Hepatocyte (in vitro differentiated cells): ENCODE measurements around the gene HMGN5. TPM values are rescaled to one million over a fixed set of nuclear protein-coding genes. Genes with fewer than 3 reads are reported as not detected.

Experiments used
- DNase-seq: peaks from one replicate; pipeline ENCODE4 v3.0.0-alpha.2; 2016; ENCODE audit warnings: low spot score
- H2AFZ ChIP-seq: fragments of 200-600 bp; sonication (generic); 2 replicates; pipeline ENCODE4 v1.6.0; 2016; ENCODE audit warnings: antibody characterized with exemption, mild to moderate bottlenecking
- H3K27ac ChIP-seq: fragments of 200-600 bp; sonication (generic); 2 replicates; pipeline ENCODE4 v1.5.1; 2016; ENCODE audit warnings: mild to moderate bottlenecking
- H3K27me3 ChIP-seq: fragments of 200-600 bp; sonication (generic); 2 replicates; pipeline ENCODE4 v1.6.1; 2016
- H3K36me3 ChIP-seq: fragments of 200-600 bp; sonication (generic); replicated peaks from 2 replicates; pipeline ENCODE4 v1.5.1; 2016; ENCODE audit warnings: low read depth; ENCODE audit not compliant: insufficient read depth
- H3K4me1 ChIP-seq: fragments of 200-600 bp; sonication (generic); 2 replicates; pipeline ENCODE4 v1.5.1; 2016; ENCODE audit warnings: mild to moderate bottlenecking, moderate library complexity; ENCODE audit not compliant: insufficient read depth
- H3K4me2 ChIP-seq: fragments of 200-600 bp; sonication (generic); 2 replicates; pipeline ENCODE4 v1.6.0; 2016
- H3K4me3 ChIP-seq: fragments of 200-600 bp; sonication (generic); 2 replicates; pipeline ENCODE4 v1.5.1; 2016; ENCODE audit warnings: mild to moderate bottlenecking
- H3K79me2 ChIP-seq: fragments of 200-600 bp; sonication (generic); 2 replicates; pipeline ENCODE4 v1.6.0; 2017; ENCODE audit warnings: mild to moderate bottlenecking
- H3K9me2 ChIP-seq: fragments of 200-600 bp; sonication (generic); replicated peaks from 2 replicates; pipeline ENCODE4 v1.6.0; 2017; ENCODE audit warnings: mild to moderate bottlenecking; ENCODE audit not compliant: insufficient read depth
- H3K9me3 ChIP-seq: fragments of 200-600 bp; sonication (generic); 2 replicates; pipeline ENCODE4 v1.5.1; 2016; ENCODE audit warnings: low read depth, mild to moderate bottlenecking
- H4K20me1 ChIP-seq: fragments of 200-600 bp; sonication (generic); 2 replicates; pipeline ENCODE4 v1.6.0; 2016; ENCODE audit warnings: mild to moderate bottlenecking; ENCODE audit not compliant: insufficient read depth, poor library complexity, severe bottlenecking
- CTCF ChIP-seq: fragments of 200-600 bp; sonication (generic); IDR thresholded peaks from 2 replicates; pipeline ENCODE4 v1.5.1; 2016; ENCODE audit warnings: antibody characterized with exemption, mild to moderate bottlenecking; ENCODE audit not compliant: poor library complexity
- EZH2 ChIP-seq: fragments of 200-600 bp; sonication (generic); IDR thresholded peaks from 2 replicates; pipeline ENCODE4 v1.6.1; 2016; ENCODE audit warnings: antibody characterized with exemption, mild to moderate bottlenecking, borderline replicate concordance
- EZH2phosphoT487 ChIP-seq: fragments of 200-600 bp; sonication (generic); IDR thresholded peaks from one replicate; pipeline ENCODE4 v1.6.1; 2018; ENCODE audit warnings: antibody characterized with exemption, mild to moderate bottlenecking, low read depth, moderate library complexity; ENCODE audit not compliant: unreplicated experiment, severe bottlenecking
- WGBS: methylation state at CpG from one replicate; pipeline ENCODE4 v1.1.6; 2016; ENCODE audit warnings: low lambda C conversion rate; ENCODE audit errors: missing lambda C conversion rate; 5-methylcytosine and 5-hydroxymethylcytosine counted together
- polyA plus RNA-seq: library from polyadenylated mRNA; unstranded; fragments of >200 nt; fragmentation: Nextera tagmentation; extraction: Ambion mirVana; gene quantifications from 2 replicates; pipeline ENCODE4 v1.2.1, GENCODE V29; 2016
- total RNA-seq: library from RNA; depleted of rRNA; stranded (reverse); fragments of >200 nt; gene quantifications from 2 replicates; pipeline ENCODE4 v1.2.3, GENCODE V29; 2014

Gene HMGN5
- total and polyA plus RNA-seq, 2 experiments from 2014 or later = 1.5 to 8.3 TPM

- Histone ChIP-seq H3K4me1 (no peaks in the 10 kb centered on the region), H3K9me2 (no peaks in the 10 kb centered on the region), H3K27me3 (no peaks in the 10 kb centered on the region), H3K36me3 (no peaks in the 10 kb centered on the region), H3K79me2 (no peaks in the 10 kb centered on the region), H3K27ac (no peak overlapping the region), H3K9me3 (no peaks in the 10 kb centered on the region), H3K4me2 (no peak overlapping the region), H2AFZ (no peak overlapping the region), H3K4me3 (no peak overlapping the region), H4K20me1 (no peaks in the 10 kb centered on the region)
- whole genome bisulfite sequencing = 96% methylated on average over 2 of the region's 2 CpGs
- TF ChIP-seq EZH2 (no peak), CTCF (no peak), EZH2phosphoT487 (no peak)
- no peak for DNase-seq
Measured at GRCh38 chrX:81082649-81083048, 119.1 kb downstream of the HMGN5 start.

Other genes with a start within 250 kb of the HMGN5 start
- gene SH3BGRL, start 189 bp upstream of the HMGN5 start, total RNA-seq = 107 and 110 TPM in 2 replicates
- gene SH3BGRL, start 189 bp upstream of the HMGN5 start, polyA plus RNA-seq = 72.3 and 76.9 TPM in 2 replicates